ENCODE results near the gene ZNRD2. TPM values are rescaled to one million over a fixed set of nuclear protein-coding genes. Genes with fewer than 3 reads are reported as not detected.

The ZNRD2 gene
- total RNA-seq, 2 experiments from 2014 or later, result 54.3 to 54.7 TPM

DNA sequence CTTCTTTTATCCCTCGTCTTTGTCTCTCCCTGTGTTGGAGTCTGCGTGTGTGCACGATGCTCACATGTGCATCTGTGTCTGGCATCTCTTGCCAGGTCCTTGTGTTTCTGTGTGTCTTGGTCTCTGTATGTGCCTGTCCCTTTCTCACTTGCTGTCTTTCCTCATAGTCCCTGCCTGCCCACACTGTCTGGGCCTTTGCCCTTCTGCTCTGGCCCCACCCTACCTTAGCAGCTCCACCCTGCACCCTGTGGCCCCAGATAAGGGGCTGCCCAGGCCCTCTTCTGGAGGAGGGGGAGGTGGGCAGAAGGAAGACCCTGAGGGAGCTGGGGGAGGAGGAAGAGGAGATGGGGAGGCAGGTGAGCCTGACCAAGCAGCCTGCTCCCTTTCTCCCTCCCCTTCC, 8.4 kb downstream of the ZNRD2 start:
- Mint-ChIP-seq H3K36me3 (ENCODE audit: low read depth) (peaks cover 33% of the 10 kb centered on the region), H3K27ac (peak overlapping the region; percentile 43), H3K4me3 (peak overlapping the region; percentile 90), H3K9me3 (no peaks in the 10 kb centered on the region), H3K27me3 (no peaks in the 10 kb centered on the region), H3K4me1 (ENCODE audit: low read depth) (peaks cover 41% of the 10 kb centered on the region)
- TF ChIP-seq, protein P1, sequence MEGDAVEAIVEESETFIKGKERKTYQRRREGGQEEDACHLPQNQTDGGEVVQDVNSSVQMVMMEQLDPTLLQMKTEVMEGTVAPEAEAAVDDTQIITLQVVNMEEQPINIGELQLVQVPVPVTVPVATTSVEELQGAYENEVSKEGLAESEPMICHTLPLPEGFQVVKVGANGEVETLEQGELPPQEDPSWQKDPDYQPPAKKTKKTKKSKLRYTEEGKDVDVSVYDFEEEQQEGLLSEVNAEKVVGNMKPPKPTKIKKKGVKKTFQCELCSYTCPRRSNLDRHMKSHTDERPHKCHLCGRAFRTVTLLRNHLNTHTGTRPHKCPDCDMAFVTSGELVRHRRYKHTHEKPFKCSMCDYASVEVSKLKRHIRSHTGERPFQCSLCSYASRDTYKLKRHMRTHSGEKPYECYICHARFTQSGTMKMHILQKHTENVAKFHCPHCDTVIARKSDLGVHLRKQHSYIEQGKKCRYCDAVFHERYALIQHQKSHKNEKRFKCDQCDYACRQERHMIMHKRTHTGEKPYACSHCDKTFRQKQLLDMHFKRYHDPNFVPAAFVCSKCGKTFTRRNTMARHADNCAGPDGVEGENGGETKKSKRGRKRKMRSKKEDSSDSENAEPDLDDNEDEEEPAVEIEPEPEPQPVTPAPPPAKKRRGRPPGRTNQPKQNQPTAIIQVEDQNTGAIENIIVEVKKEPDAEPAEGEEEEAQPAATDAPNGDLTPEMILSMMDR (IDR thresholded peaks at IDR 0.05), result no peak
- intact Hi-C loops (cut with micrococcal nuclease), result loop anchor here (5.0 kb wide), 1 partner anchor 36 kb away; no protein-coding TSS in a partner anchor
- no peak for DNase-seq
- ChIA-PET POLR2A (interaction anchor here (5.4 kb wide), 2 partner anchors 9 to 15 kb away, joined by 39 to 87 read pairs; partner anchors contain the start of gene KCNK7), CTCF (interaction anchor here (3.2 to 4.6 kb wide), 2 partner anchors 9 to 15 kb away, joined by 14 to 84 read pairs; no protein-coding TSS in a partner anchor)
- no peak for ATAC-seq

DNA sequence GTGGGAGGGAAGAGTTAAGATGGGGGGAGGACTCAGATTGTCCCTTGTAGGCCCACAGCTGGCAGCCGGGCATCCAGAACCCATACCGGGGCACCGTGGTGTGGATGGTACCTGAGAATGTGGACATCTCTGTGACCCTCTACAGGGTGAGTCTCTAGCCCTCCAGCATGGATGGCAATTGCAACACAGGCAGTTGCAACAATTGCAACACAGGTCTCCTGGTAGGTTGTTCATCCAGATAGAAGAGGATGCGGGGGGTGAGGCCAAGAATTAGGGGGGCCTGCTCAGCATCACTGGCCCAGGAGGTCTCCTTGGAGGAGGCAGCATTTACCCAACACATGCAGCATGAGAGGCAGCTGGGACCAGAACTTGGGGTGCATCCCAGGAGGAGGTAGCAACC, 9.0 kb downstream of the ZNRD2 start:
- POLR2A ChIA-PET, result interaction anchor here (5.4 kb wide), 2 partner anchors 9 to 15 kb away, joined by 39 to 87 read pairs; partner anchors contain the start of gene KCNK7

DNA sequence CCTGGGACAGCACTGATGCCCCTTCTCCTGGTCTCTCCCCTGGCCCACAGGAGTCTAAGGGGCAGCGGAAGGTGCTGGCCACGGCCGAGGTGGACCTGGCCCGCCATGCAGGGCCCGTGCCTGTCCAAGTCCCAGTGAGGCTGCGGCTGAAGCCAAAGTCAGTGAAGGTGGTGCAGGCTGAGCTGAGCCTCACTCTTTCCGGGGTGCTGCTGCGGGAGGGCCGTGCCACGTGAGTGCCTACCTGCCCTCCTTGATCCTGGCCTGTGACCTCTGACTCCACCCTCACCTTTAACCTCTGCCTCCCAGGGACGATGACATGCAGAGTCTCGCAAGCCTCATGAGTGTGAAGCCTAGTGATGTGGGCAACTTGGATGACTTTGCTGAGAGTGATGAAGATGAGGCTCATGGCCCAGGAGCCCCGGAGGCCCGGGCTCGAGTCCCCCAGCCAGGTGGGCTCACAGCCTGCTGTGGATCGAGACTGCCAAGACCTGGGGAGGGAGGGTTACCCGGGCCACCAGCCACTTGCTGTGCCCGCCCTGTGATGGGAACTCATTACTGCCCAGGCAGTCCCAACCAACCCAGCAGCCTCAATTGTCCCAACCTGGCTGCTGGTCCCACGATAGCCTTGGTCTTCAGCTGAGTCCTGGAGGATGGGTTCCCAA, 9.9 kb downstream of the ZNRD2 start:
- H3K4me3 Mint-ChIP-seq, result no peak overlapping the region
- ATAC-seq, result no peak
- peaks cover 35% of the 10 kb centered on the region for H3K36me3 Mint-ChIP-seq (ENCODE audit: low read depth)
- TF ChIP-seq, protein P1 (IDR thresholded peaks at IDR 0.05), result no peak
- no peak for DNase-seq
- no peaks in the 10 kb centered on the region for H3K9me3 Mint-ChIP-seq
- peaks cover 31% of the 10 kb centered on the region for H3K4me1 Mint-ChIP-seq (ENCODE audit: low read depth)
- peak overlapping the region; percentile 30 for H3K27ac Mint-ChIP-seq
- ChIA-PET POLR2A (interaction anchor here (0.9 to 5.4 kb wide), 5 partner anchors 8 to 30 kb away, joined by 3 to 87 read pairs (median 4); partner anchors contain the start of gene KCNK7), CTCF (interaction anchor here (5.7 kb wide), 1 partner anchor 14 kb away, joined by 24 read pairs; the partner anchor contains the start of gene KCNK7)
- intact Hi-C loops (cut with micrococcal nuclease), result no loop called here
- H3K27me3 Mint-ChIP-seq, result no peaks in the 10 kb centered on the region

More for the DNA sequence above, 9.0 kb downstream of the ZNRD2 start:
- Mint-ChIP-seq H3K9me3 (no peaks in the 10 kb centered on the region), H3K4me3 (no peak overlapping the region), H3K4me1 (ENCODE audit: low read depth) (peaks cover 37% of the 10 kb centered on the region), H3K27ac (no peak overlapping the region), H3K36me3 (ENCODE audit: low read depth) (peaks cover 32% of the 10 kb centered on the region), H3K27me3 (no peaks in the 10 kb centered on the region)
- TF ChIP-seq, protein P1 (IDR thresholded peaks at IDR 0.05), result no peak
- ATAC-seq (no peak), DNase-seq (no peak)
- CTCF ChIA-PET, result interaction anchor here (4.6 to 5.7 kb wide), 2 partner anchors 9 to 15 kb away, joined by 24 to 84 read pairs; partner anchors contain the start of gene KCNK7
- intact Hi-C loops (cut with micrococcal nuclease), result loop anchor here (5.0 kb wide), 1 partner anchor 37 kb away; no protein-coding TSS in a partner anchor

DNA sequence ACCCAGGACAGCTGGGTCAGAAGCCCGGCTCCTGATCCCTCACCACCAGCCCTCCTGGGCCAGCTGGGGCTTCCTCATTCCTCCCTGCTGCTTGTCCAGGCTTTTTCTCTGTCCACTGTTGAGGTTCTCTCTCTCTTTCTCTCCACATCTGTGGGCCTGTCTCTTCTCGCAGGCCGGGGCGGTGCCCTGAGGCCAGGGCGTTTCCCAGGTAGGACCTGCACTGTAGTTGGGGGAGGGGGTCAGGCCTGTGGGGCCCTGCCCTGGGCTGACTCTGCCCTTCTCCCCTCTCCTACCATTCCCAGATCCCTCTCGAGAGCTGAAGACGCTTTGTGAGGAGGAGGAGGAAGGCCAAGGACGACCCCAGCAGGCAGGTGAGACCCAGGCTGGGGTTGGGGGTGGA, 10.5 kb downstream of the ZNRD2 start:
- Mint-ChIP-seq H3K27ac (no peak overlapping the region), H3K9me3 (no peaks in the 10 kb centered on the region), H3K4me1 (ENCODE audit: low read depth) (peaks cover 26% of the 10 kb centered on the region), H3K36me3 (ENCODE audit: low read depth) (peaks cover 35% of the 10 kb centered on the region), H3K4me3 (no peak overlapping the region), H3K27me3 (no peaks in the 10 kb centered on the region)
- no peak for DNase-seq
- no peak for ATAC-seq
- CTCF ChIA-PET, result interaction anchor here (5.7 kb wide), 1 partner anchor 14 kb away, joined by 24 read pairs; the partner anchor contains the start of gene KCNK7
- intact Hi-C loops (cut with micrococcal nuclease), result no loop called here
- TF ChIP-seq, protein P1 (IDR thresholded peaks at IDR 0.05), result no peak
- POLR2A ChIA-PET, result interaction anchor here (0.9 to 1.4 kb wide), 3 partner anchors 13 to 29 kb away, joined by 3 to 4 read pairs (median 3); no protein-coding TSS in a partner anchor

DNA sequence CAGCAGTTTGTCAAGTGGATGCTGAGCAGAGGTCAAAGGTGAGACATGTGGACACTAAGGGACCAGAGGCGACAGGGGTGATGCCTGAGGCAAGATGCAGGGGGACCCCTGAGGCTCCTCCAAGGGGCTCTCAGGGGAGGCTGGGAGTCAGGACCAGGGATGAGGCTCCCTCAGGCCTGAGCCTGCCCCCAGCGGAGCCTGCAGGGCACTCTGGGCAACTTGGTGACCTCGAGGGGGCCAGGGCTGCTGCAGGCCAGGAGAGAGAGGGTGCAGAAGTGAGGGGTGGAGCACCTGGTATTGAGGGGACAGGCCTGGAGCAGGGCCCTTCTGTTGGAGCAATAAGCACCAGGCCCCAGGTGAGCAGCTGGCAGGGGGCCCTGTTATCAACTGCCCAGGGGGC, 11.7 kb downstream of the ZNRD2 start:
- Mint-ChIP-seq H3K9me3 (no peaks in the 10 kb centered on the region), H3K27me3 (no peaks in the 10 kb centered on the region), H3K4me3 (no peak overlapping the region), H3K4me1 (ENCODE audit: low read depth) (peaks cover 32% of the 10 kb centered on the region), H3K36me3 (ENCODE audit: low read depth) (peaks cover 40% of the 10 kb centered on the region), H3K27ac (peak overlapping the region; percentile 49)
- DNase-seq (no peak), ATAC-seq (no peak)
- TF ChIP-seq, protein P1 (IDR thresholded peaks at IDR 0.05), result no peak
- POLR2A ChIA-PET, result interaction anchor here (1.1 to 1.8 kb wide), 2 partner anchors 42 to 79 kb away, joined by 4 to 6 read pairs; no protein-coding TSS in a partner anchor
- intact Hi-C loops (cut with micrococcal nuclease), result no loop called here
- CTCF ChIA-PET, result interaction anchor here (5.7 kb wide), 1 partner anchor 12 kb away, joined by 24 read pairs; the partner anchor contains the start of gene KCNK7

All from activated CD8-positive, alpha-beta T cell treated with anti-CD3 and anti-CD28 coated beads for 36 hours (primary cell).